Measurements from ENCODE around the gene HOXA6. TPM values are rescaled to one million over a fixed set of nuclear protein-coding genes. Genes with fewer than 3 reads are reported as not detected.

HOXA6 gene
- total and polyA plus RNA-seq, 9 of the 15 experiments (the other 6 are each of a cell fraction or from before 2014, with no cell fraction given): not detected

GRCh38 chr7:27177795-27178320, 30.3 kb upstream of the HOXA6 start (continued):
- TF ChIP-seq CHD2 (IDR thresholded peaks at IDR 0.05; ENCODE audit: low read depth, low read length) (no peak), TBP (optimal IDR thresholded peaks at IDR 0.05; ENCODE audit: low read depth, low read length) (no peak), POLR2A (conservative IDR thresholded peaks at IDR 0.05) (no peak), BCLAF1 (IDR thresholded peaks at IDR 0.05; ENCODE audit: borderline replicate concordance in 1 of 2, control insufficient read depth in 1 of 2, low read depth in 2 of 2, low read length in 1 of 2) (no peak), NCOA2 (IDR thresholded peaks at IDR 0.05; ENCODE audit: partially characterized antibody in 2 of 2) (no peak)

- H3K4me1 ChIP-seq (replicated peaks in 1 of 2; ENCODE audit: control insufficient read depth in 2 of 2, insufficient read depth in 2 of 2, low read length in 2 of 2): peaks cover 0 to 7% of the 10 kb centered on the region in 2 experiments; a peak in 1 of 5 replicates
- WGBS (ENCODE audit: insufficient coverage, low coverage, missing lambda C conversion rate): 2% methylated on average over 20 of the region's 22 CpGs
- in situ Hi-C loops (cut with MboI): no loop called here
- H3K79me2 ChIP-seq (ENCODE audit: control insufficient read depth, insufficient read depth, low read length): no peaks in the 10 kb centered on the region
- DNase-seq (ENCODE audit: extremely low read depth in 1 of 4, low spot score in 3 of 4) (no peak), FAIRE-seq (no peak), ATAC-seq (no peak)
- no peak overlapping the region for H3K4me3 ChIP-seq
- H3K4me2 ChIP-seq (ENCODE audit: insufficient read depth, low read length): no peak overlapping the region
- intact Hi-C loops (cut with micrococcal nuclease): no loop called here
- H3K9ac ChIP-seq (ENCODE audit: insufficient read depth in 1 of 2, low read depth in 2 of 2, low read length in 2 of 2): no peak overlapping the region
- H3K36me3 ChIP-seq (ENCODE audit: control insufficient read depth, insufficient read depth, low read length): no peaks in the 10 kb centered on the region
- CTCF ChIA-PET (ENCODE audit: low intra/inter-chr PET ratio): no interaction called here
- H4K20me1 ChIP-seq (replicated peaks; ENCODE audit: control insufficient read depth, insufficient read depth, low read length): no peaks in the 10 kb centered on the region
- no peak overlapping the region for H3K27ac ChIP-seq (ENCODE audit: extremely low read depth, low read depth, low read length)
- no peaks in the 10 kb centered on the region; the same call in 1 of the 2 replicates for H3K9me3 ChIP-seq (replicated peaks; ENCODE audit: control insufficient read depth, insufficient read depth, low read depth, low read length)
- POLR2A ChIA-PET: no interaction called here
- H2AFZ ChIP-seq (ENCODE audit: low read depth, low read length): no peak overlapping the region
- H3K27me3 ChIP-seq (ENCODE audit: control insufficient read depth in 2 of 2, insufficient read depth in 2 of 2, low read length in 2 of 2): peaks cover 27 to 73% of the 10 kb centered on the region in 2 experiments
- H3K9me1 ChIP-seq (ENCODE audit: control insufficient read depth, insufficient read depth, low read length): no peaks in the 10 kb centered on the region
- no TSS peak for BruUV-seq (replicated peaks)
- TF ChIP-seq ZNF253 (CRISPR knock-in tag; conservative IDR thresholded peaks at IDR 0.05) (no peak), BRCA1 (IDR thresholded peaks at IDR 0.05) (no peak), BRCA1 (CRISPR knock-in tag; IDR thresholded peaks at IDR 0.05) (no peak), FOXO4 (CRISPR knock-in tag; IDR thresholded peaks at IDR 0.05) (no peak), KAT7 (CRISPR knock-in tag; IDR thresholded peaks at IDR 0.05; ENCODE audit: borderline replicate concordance) (no peak), HMGN3 (IDR thresholded peaks at IDR 0.05; ENCODE audit: borderline replicate concordance, extremely low read depth, insufficient read length, low read depth, low read length) (no peak), KAT2B (IDR thresholded peaks at IDR 0.05; ENCODE audit: low read depth, low read length) (no peak), ZNF780A (CRISPR knock-in tag; IDR thresholded peaks at IDR 0.05) (no peak), SNIP1 (IDR thresholded peaks at IDR 0.05; ENCODE audit: low read depth) (no peak), ZNF41 (CRISPR knock-in tag; conservative IDR thresholded peaks at IDR 0.05) (no peak), SIX5 (IDR thresholded peaks at IDR 0.05; ENCODE audit: borderline replicate concordance in 1 of 2, insufficient read depth in 1 of 2, low read depth in 1 of 2, low read length in 2 of 2) (no peak), ZNF224 (CRISPR knock-in tag; IDR thresholded peaks at IDR 0.05) (no peak)
Observed at GRCh38 chr7:27176962-27177794, 29.6 kb upstream of the HOXA6 start.
